Trophoblast cell (in vitro differentiated cells and primary cell): Measurements from ENCODE around the gene MALAT1.

Source experiments
- DNase-seq, 2 donors: peaks; one replicate each; pipeline ENCODE4 v3.0.0-alpha.2; 2016
- H2AFZ ChIP-seq: 2 replicates; pipeline ENCODE4 v1.6.1; 2013; ENCODE audit warnings: low read length, moderate library complexity, mild to moderate bottlenecking; ENCODE audit not compliant: insufficient read depth, poor library complexity
- H2AK5ac ChIP-seq: 2 replicates; pipeline ENCODE4 v1.6.1; 2013; ENCODE audit warnings: mild to moderate bottlenecking, low read length
- H2BK120ac ChIP-seq: 2 replicates; pipeline ENCODE4 v1.6.1; 2013; ENCODE audit warnings: low read length, mild to moderate bottlenecking, moderate library complexity; ENCODE audit not compliant: insufficient read depth, poor library complexity
- H2BK12ac ChIP-seq: 2 replicates; pipeline ENCODE4 v1.6.1; 2013; ENCODE audit warnings: mild to moderate bottlenecking, low read length, moderate library complexity
- H2BK5ac ChIP-seq: 2 replicates; pipeline ENCODE4 v1.6.1; 2013; ENCODE audit warnings: low read length, low read depth, moderate library complexity, mild to moderate bottlenecking; ENCODE audit not compliant: poor library complexity
- H3K14ac ChIP-seq: 2 replicates; pipeline ENCODE4 v1.6.1; 2013; ENCODE audit warnings: mild to moderate bottlenecking, low read length
- H3K18ac ChIP-seq: 2 replicates; pipeline ENCODE4 v1.6.1; 2013; ENCODE audit warnings: mild to moderate bottlenecking, low read length
- H3K23ac ChIP-seq: 2 replicates; pipeline ENCODE4 v1.6.1; 2013; ENCODE audit warnings: low read length
- H3K27ac ChIP-seq: 2 replicates; pipeline ENCODE4 v1.5.1; 2013; ENCODE audit warnings: low read depth, mild to moderate bottlenecking, inconsistent platforms, low read length, moderate library complexity
- H3K27me3 ChIP-seq: 2 replicates; pipeline ENCODE4 v1.6.1; 2013; ENCODE audit warnings: inconsistent platforms, mild to moderate bottlenecking, low read length, moderate library complexity; ENCODE audit not compliant: insufficient read depth
- H3K36me3 ChIP-seq, 2 experiments: 1 replicate in 1 of 2; 2 replicates in 1 of 2; pipeline ENCODE4 v1.6.1; 2013; ENCODE audit warnings: low read length in 2 of 2, mild to moderate bottlenecking in 2 of 2, moderate library complexity in 1 of 2; ENCODE audit not compliant: insufficient read depth in 2 of 2, control insufficient read depth in 1 of 2
- H3K4ac ChIP-seq: 2 replicates; pipeline ENCODE4 v1.6.1; 2013; ENCODE audit warnings: low read depth, mild to moderate bottlenecking, low read length, moderate library complexity
- H3K4me1 ChIP-seq, 2 experiments: 1 replicate in 1 of 2; 2 replicates in 1 of 2; pipeline ENCODE4 v1.6.1; 2013; ENCODE audit warnings: low read length in 2 of 2, mild to moderate bottlenecking in 2 of 2, moderate library complexity in 1 of 2; ENCODE audit not compliant: insufficient read depth in 2 of 2, control insufficient read depth in 1 of 2
- H3K4me2 ChIP-seq: 2 replicates; pipeline ENCODE4 v1.6.1; 2013; ENCODE audit warnings: inconsistent platforms, mild to moderate bottlenecking, low read length, moderate library complexity
- H3K4me3 ChIP-seq: 2 replicates; pipeline ENCODE4 v1.5.1; 2013; ENCODE audit warnings: mild to moderate bottlenecking, low read depth, low read length, inconsistent platforms
- H3K79me1 ChIP-seq: one replicate; pipeline ENCODE4 v1.6.1; 2013; ENCODE audit warnings: low read length
- H3K79me2 ChIP-seq: 2 replicates; pipeline ENCODE4 v1.6.1; 2013; ENCODE audit warnings: low read length, mild to moderate bottlenecking; ENCODE audit not compliant: control insufficient read depth, insufficient read depth, poor library complexity
- H3K9ac ChIP-seq: 2 replicates; pipeline ENCODE4 v1.6.1; 2013; ENCODE audit warnings: mild to moderate bottlenecking, low read length
- H3K9me3 ChIP-seq: 2 replicates; pipeline ENCODE4 v1.6.1; 2013; ENCODE audit warnings: low read depth, mild to moderate bottlenecking, control low read depth, inconsistent platforms, low read length; ENCODE audit not compliant: insufficient read depth
- H4K12ac ChIP-seq: 2 replicates; pipeline ENCODE4 v1.6.1; 2013; ENCODE audit warnings: low read depth, mild to moderate bottlenecking, low read length, moderate library complexity
- H4K8ac ChIP-seq: 2 replicates; pipeline ENCODE4 v1.6.1; 2013; ENCODE audit warnings: low read depth, mild to moderate bottlenecking, low read length, moderate library complexity
- H4K91ac ChIP-seq: one replicate; pipeline ENCODE4 v1.6.1; 2013; ENCODE audit warnings: low read depth, mild to moderate bottlenecking, low read length, moderate library complexity
- WGBS: extraction: QIAGEN DNeasy Blood & Tissue Kit; methylation state at CpG from one replicate; pipeline ENCODE4 v1.1.7; 2013; ENCODE audit warnings: missing lambda C conversion rate; ENCODE audit not compliant: insufficient read length, insufficient coverage; ENCODE audit errors: extremely low coverage; 5-methylcytosine and 5-hydroxymethylcytosine counted together

Gene MALAT1

DNA sequence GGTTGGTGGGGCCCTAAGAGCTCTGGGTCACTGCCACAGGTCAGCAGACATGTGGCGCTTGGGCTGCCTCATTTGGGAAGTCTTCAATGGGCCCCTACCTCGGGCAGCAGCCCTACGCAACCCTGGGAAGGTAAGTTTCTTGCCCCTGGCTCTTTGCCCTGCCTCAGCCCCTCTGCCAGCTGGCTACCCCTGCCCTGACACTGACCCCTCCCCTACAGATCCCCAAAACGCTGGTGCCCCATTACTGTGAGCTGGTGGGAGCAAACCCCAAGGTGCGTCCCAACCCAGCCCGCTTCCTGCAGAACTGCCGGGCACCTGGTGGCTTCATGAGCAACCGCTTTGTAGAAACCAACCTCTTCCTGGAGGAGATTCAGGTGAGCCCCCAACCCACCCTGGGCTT lies 27.9 kb downstream of the MALAT1 start:
- no peak overlapping the region for H2AFZ ChIP-seq
- peaks cover 2% of the 10 kb centered on the region for H3K9me3 ChIP-seq
- no CpG with 5 or more reads among the region's 8 CpGs for WGBS

DNA sequence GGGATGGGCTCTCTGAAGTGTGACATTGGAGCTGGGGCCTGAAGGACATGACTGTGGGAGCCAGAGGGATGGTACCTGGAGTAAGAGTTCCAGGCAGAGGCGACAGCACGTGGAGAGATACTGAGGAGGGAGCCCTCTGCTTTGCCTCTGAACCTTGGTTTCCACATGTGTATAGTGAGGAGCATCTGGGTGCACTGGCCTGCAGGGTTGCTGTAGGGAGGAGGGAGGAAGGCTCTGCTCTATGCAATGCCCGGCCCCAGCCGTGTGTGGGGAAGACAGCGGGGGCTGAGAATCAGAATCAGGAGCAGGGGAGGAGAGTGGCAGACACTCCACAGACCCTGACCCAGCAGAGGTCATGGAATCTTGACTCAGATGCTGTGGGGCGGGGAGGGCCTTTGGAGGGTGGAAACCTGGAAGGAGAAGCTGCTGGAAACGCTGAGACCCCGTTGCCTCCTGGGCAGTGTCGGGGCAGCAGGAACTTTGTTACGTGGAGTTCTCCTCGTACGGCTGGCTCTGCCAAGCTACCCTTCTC lies 30.0 kb downstream of the MALAT1 start:
- no peak overlapping the region for H4K91ac ChIP-seq
- H3K14ac ChIP-seq = no peak overlapping the region
- H3K9ac ChIP-seq = no peak overlapping the region
- no peak overlapping the region for H2BK5ac ChIP-seq
- H2AK5ac ChIP-seq = no peak overlapping the region
- no peak overlapping the region for H2BK120ac ChIP-seq
- peaks cover 10% of the 10 kb centered on the region for H3K79me2 ChIP-seq
- H2AFZ ChIP-seq = no peak overlapping the region
- H3K4ac ChIP-seq = no peak overlapping the region
- H4K12ac ChIP-seq = no peak overlapping the region
- peaks cover 2% of the 10 kb centered on the region for H3K9me3 ChIP-seq
- H3K4me2 ChIP-seq = no peak overlapping the region
- no peak overlapping the region for H4K8ac ChIP-seq
- H3K27me3 ChIP-seq = no peaks in the 10 kb centered on the region
- H3K27ac ChIP-seq = no peak overlapping the region
- DNase-seq = no peak
- no peak overlapping the region for H3K18ac ChIP-seq
- no peak overlapping the region for H2BK12ac ChIP-seq
- H3K36me3 ChIP-seq = peaks cover 64 to 67% of the 10 kb centered on the region in 2 experiments
- H3K4me1 ChIP-seq = peaks cover 12 to 16% of the 10 kb centered on the region in 2 experiments
- H3K23ac ChIP-seq = no peak overlapping the region
- WGBS = no CpG with 5 or more reads among the region's 12 CpGs
- H3K79me1 ChIP-seq = peaks cover 10% of the 10 kb centered on the region
- H3K4me3 ChIP-seq = no peak overlapping the region

More for the DNA sequence above, 27.9 kb downstream of the MALAT1 start:
- H2BK5ac ChIP-seq = no peak overlapping the region
- no peak overlapping the region for H3K4me3 ChIP-seq
- no peak overlapping the region for H4K12ac ChIP-seq
- H3K36me3 ChIP-seq = peaks cover 47 to 49% of the 10 kb centered on the region in 2 experiments
- no peak overlapping the region for H4K8ac ChIP-seq
- H3K27ac ChIP-seq = no peak overlapping the region
- peaks cover 10% of the 10 kb centered on the region for H3K79me2 ChIP-seq
- H2BK120ac ChIP-seq = no peak overlapping the region
- H3K14ac ChIP-seq = no peak overlapping the region
- H3K4me2 ChIP-seq = no peak overlapping the region
- no peak overlapping the region for H2BK12ac ChIP-seq
- H3K4ac ChIP-seq = no peak overlapping the region
- no peak overlapping the region for H3K23ac ChIP-seq
- H3K9ac ChIP-seq = no peak overlapping the region
- peak overlapping the region; percentile 21 for H3K18ac ChIP-seq
- H3K27me3 ChIP-seq = no peaks in the 10 kb centered on the region
- H3K79me1 ChIP-seq = peaks cover 10% of the 10 kb centered on the region
- H4K91ac ChIP-seq = no peak overlapping the region
- no peak overlapping the region for H2AK5ac ChIP-seq
- no peak for DNase-seq
- H3K4me1 ChIP-seq = peaks cover 14 to 22% of the 10 kb centered on the region in 2 experiments

DNA sequence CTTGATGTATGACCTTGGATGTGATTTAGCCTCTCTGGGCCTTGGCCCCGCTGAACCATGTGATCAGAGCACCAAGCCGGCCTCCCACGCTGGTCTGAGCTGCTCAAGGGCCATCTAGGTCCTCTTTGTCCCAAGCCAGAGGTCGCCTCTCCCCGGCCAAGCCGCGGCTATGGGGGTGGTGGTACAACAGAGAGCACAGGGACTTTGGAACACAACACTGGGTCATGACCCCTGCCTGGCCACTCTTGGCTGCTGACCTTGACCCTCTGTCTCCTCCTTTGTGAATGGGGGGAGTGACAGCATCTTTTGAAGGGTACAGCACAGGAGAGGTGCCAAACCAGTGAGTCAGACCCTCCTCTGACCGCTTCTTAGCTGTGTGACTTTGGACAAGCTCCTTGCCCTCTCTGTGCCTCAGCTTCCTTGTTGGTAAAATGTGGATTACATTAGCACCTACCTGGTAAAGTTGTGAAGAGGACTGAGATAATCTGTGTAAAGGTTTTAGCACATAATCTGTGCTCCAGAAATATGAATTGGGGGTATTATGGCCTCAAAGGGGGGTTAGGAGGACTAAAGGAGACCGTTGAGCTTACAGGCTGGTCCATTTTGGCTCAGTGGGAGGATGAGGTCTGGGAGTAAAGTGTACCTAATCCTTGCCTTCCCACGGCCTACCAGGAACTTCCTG lies 30.8 kb downstream of the MALAT1 start:
- H2BK5ac ChIP-seq = no peak overlapping the region
- H3K23ac ChIP-seq = no peak overlapping the region
- peaks cover 2% of the 10 kb centered on the region for H3K9me3 ChIP-seq
- no peak overlapping the region for H2BK120ac ChIP-seq
- no peak overlapping the region for H4K91ac ChIP-seq
- peaks cover 8 to 10% of the 10 kb centered on the region in 2 experiments for H3K4me1 ChIP-seq
- H2AFZ ChIP-seq = no peak overlapping the region
- no peak overlapping the region for H3K4me2 ChIP-seq
- H3K79me2 ChIP-seq = peaks cover 10% of the 10 kb centered on the region
- whole genome bisulfite sequencing = no CpG with 5 or more reads among the region's 10 CpGs
- peaks cover 65 to 71% of the 10 kb centered on the region in 2 experiments for H3K36me3 ChIP-seq
- no peak overlapping the region for H3K14ac ChIP-seq
- H3K27ac ChIP-seq = no peak overlapping the region
- H2AK5ac ChIP-seq = no peak overlapping the region
- H3K18ac ChIP-seq = no peak overlapping the region
- H4K12ac ChIP-seq = no peak overlapping the region
- H3K4ac ChIP-seq = no peak overlapping the region
- no peaks in the 10 kb centered on the region for H3K27me3 ChIP-seq
- H4K8ac ChIP-seq = no peak overlapping the region
- no peak overlapping the region for H3K9ac ChIP-seq
- H2BK12ac ChIP-seq = no peak overlapping the region
- H3K79me1 ChIP-seq = peaks cover 8% of the 10 kb centered on the region
- H3K4me3 ChIP-seq = no peak overlapping the region
- no peak for DNase-seq

DNA sequence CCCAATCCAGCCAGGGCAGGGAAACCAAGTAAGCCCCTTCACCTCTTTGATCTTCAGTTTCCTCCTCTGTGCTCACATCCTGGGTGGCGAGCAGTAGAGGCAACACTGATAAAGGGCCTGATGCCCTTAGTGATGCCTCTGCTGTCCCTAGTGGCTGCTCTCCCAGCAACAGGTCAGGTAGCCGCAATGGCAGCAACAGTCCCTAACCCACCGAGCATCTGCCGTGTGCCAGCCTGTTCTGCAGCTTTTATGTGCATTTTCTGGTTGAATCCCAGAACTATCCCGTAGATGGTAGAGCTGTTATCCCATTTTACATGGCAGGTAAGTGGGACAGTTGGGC lies 31.3 kb downstream of the MALAT1 start:
- no peak overlapping the region for H4K8ac ChIP-seq
- no peak overlapping the region for H2BK120ac ChIP-seq
- no peak overlapping the region for H3K18ac ChIP-seq
- no peak overlapping the region for H3K27ac ChIP-seq
- no peak overlapping the region for H3K4me2 ChIP-seq
- H3K79me1 ChIP-seq = peaks cover 6% of the 10 kb centered on the region
- no CpG with 5 or more reads among the region's 5 CpGs for WGBS
- peaks cover 2% of the 10 kb centered on the region for H3K9me3 ChIP-seq
- no peak overlapping the region for H3K4me3 ChIP-seq
- H4K91ac ChIP-seq = no peak overlapping the region
- DNase-seq = peak in 1 of 2 donors; percentile 19
- H3K27me3 ChIP-seq = no peaks in the 10 kb centered on the region
- no peak overlapping the region for H3K9ac ChIP-seq
- no peak overlapping the region for H3K14ac ChIP-seq
- H2AFZ ChIP-seq = no peak overlapping the region
- no peak overlapping the region for H2BK12ac ChIP-seq
- no peak overlapping the region for H4K12ac ChIP-seq
- no peak overlapping the region for H2AK5ac ChIP-seq
- H2BK5ac ChIP-seq = no peak overlapping the region
- no peak overlapping the region for H3K23ac ChIP-seq
- H3K79me2 ChIP-seq = peaks cover 8% of the 10 kb centered on the region
- no peak overlapping the region for H3K4ac ChIP-seq
- peaks cover 71 to 76% of the 10 kb centered on the region in 2 experiments for H3K36me3 ChIP-seq
- peaks cover 8 to 10% of the 10 kb centered on the region in 2 experiments for H3K4me1 ChIP-seq
